Transverse colon (tissue), 4 donors: Measurements from ENCODE around the gene PMAIP1.

ENCODE experiments used
- EP300 ChIP-seq: sonication (generic); formaldehyde crosslinking; IDR thresholded peaks from one replicate; pipeline ENCODE4 v1.6.1; 2017; ENCODE audit warnings: antibody characterized with exemption, low read depth
- POLR2A ChIP-seq: fragments of 450-650 bp; IDR thresholded peaks from one replicate; pipeline ENCODE4 v1.6.1; 2016; ENCODE audit warnings: antibody characterized with exemption, mild to moderate bottlenecking, moderate library complexity
- POLR2AphosphoS5 ChIP-seq, 3 donors: sonication (generic); formaldehyde crosslinking; IDR thresholded peaks; one replicate each; pipeline ENCODE4 v1.6.1; 2016; ENCODE audit warnings: antibody characterized with exemption in 3 of 3
- TF ChIP-seq, protein P1 (sequence below), 5 experiments: fragments of 200-600 bp in 3 of 5; fragments of 450-650 bp in 2 of 5; sonication (generic) in 3 of 5; IDR thresholded peaks; 1 replicate in 2 of 5; 2 replicates in 3 of 5; pipeline ENCODE4 v1.5.1; 2016 to 2017; ENCODE audit warnings: antibody characterized with exemption in 5 of 5, inconsistent platforms in 3 of 5, mild to moderate bottlenecking in 2 of 5, moderate library complexity in 1 of 5

DNA sequence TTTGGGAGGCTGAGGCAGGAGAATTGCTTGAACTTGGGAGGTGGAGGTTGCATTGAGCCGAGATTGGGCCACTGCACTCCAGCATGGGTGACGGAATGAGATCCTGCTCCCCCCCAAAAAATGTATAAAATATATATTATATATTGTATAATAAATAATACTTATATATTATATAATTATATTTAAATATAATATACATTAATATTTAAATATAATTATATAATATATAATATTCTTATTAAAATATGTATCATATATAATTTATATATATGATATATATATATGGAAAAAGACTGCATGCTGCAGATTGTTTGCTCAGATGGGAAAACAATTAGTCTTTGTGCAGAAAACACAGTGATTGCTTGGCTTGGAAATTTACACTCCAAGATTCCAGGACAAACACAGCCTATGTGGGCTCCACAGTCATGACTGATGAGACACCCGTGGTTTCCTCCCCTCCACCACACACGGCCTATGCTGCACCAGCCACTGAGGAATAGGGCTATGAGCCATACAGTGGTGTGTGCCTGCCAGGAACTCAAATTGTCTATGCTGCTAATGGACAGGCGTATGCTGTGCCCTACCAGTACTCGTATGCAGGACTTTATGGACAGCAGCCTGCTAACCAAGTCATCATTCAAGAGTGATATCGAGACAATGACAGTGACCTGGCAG lies 30.0 kb downstream of the PMAIP1 start:
- TF ChIP-seq, protein P1, sequence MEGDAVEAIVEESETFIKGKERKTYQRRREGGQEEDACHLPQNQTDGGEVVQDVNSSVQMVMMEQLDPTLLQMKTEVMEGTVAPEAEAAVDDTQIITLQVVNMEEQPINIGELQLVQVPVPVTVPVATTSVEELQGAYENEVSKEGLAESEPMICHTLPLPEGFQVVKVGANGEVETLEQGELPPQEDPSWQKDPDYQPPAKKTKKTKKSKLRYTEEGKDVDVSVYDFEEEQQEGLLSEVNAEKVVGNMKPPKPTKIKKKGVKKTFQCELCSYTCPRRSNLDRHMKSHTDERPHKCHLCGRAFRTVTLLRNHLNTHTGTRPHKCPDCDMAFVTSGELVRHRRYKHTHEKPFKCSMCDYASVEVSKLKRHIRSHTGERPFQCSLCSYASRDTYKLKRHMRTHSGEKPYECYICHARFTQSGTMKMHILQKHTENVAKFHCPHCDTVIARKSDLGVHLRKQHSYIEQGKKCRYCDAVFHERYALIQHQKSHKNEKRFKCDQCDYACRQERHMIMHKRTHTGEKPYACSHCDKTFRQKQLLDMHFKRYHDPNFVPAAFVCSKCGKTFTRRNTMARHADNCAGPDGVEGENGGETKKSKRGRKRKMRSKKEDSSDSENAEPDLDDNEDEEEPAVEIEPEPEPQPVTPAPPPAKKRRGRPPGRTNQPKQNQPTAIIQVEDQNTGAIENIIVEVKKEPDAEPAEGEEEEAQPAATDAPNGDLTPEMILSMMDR (IDR thresholded peaks at IDR 0.05): no peak
- no peak for TF ChIP-seq POLR2AphosphoS5 (IDR thresholded peaks at IDR 0.05)
- TF ChIP-seq POLR2A: no peak
- no peak for TF ChIP-seq EP300
